Naive thymus-derived CD4-positive, alpha-beta T cell (primary cell): ENCODE results near the gene PLA2G2E. TPM values are rescaled to one million over a fixed set of nuclear protein-coding genes. Genes with fewer than 3 reads are reported as not detected.

Experiments
- ATAC-seq: fragments of 150-1000 bp; cut with Tn5 transposase; 2 replicates; pipeline ENCODE4 v1.10.0; 2021; ENCODE audit warnings: mild to moderate bottlenecking, moderate library complexity
- CTCF ChIA-PET: fragments of 350-600 bp; sonication (Branson Sonifier 250); formaldehyde crosslinking; loops from one replicate; lab custom pipeline; 2021; ENCODE audit warnings: antibody characterized with exemption; lab: Charles Lee
- POLR2A ChIA-PET: fragments of 350-600 bp; sonication (Branson Sonifier 250); formaldehyde crosslinking; loops from one replicate; lab custom pipeline; 2021; ENCODE audit warnings: antibody characterized with exemption, inconsistent platforms; lab: Charles Lee
- DNase-seq, 9 donors: peaks; one replicate each; pipeline versions ENCODE4 v3.0.0 to v3.0.0-alpha.2; 2020 to 2022; ENCODE audit warnings: mixed read lengths in 1 of 9
- H3K27ac ChIP-seq: one replicate; pipeline ENCODE4 v1.7.0; 2013; ENCODE audit warnings: mild to moderate bottlenecking, low read depth, low read length, moderate library complexity
- H3K27me3 ChIP-seq, 2 donors: one replicate each; pipeline ENCODE4 v1.7.0; 2013; ENCODE audit warnings: low read length in 2 of 2, mild to moderate bottlenecking in 2 of 2, moderate library complexity in 2 of 2; ENCODE audit not compliant: control insufficient read depth in 2 of 2, insufficient read depth in 2 of 2
- H3K36me3 ChIP-seq, 3 experiments: 1 replicate in 2 of 3; 2 replicates in 1 of 3; pipeline ENCODE4 v1.7.0; 2013; ENCODE audit warnings: low read length in 3 of 3, mild to moderate bottlenecking in 3 of 3, moderate library complexity in 1 of 3; ENCODE audit not compliant: insufficient read depth in 3 of 3, control insufficient read depth in 2 of 3
- H3K4me1 ChIP-seq, 2 donors: one replicate each; pipeline ENCODE4 v1.7.0; 2013; ENCODE audit warnings: low read length in 2 of 2, mild to moderate bottlenecking in 2 of 2, moderate library complexity in 1 of 2; ENCODE audit not compliant: control insufficient read depth in 2 of 2, insufficient read depth in 2 of 2
- H3K4me3 ChIP-seq: 2 replicates; pipeline ENCODE4 v1.7.0; 2013; ENCODE audit warnings: mild to moderate bottlenecking, low read length
- H3K9me3 ChIP-seq, 3 experiments: 1 replicate in 2 of 3; 2 replicates in 1 of 3; pipeline ENCODE4 v1.7.0; 2013; ENCODE audit warnings: low read length in 3 of 3; ENCODE audit not compliant: control insufficient read depth in 2 of 3
- H3K27ac Mint-ChIP-seq, 9 donors: one replicate each; pipeline ENCODE4 v1.8.0; 2020 to 2022; ENCODE audit warnings: mixed read lengths in 9 of 9, mild to moderate bottlenecking in 8 of 9, moderate library complexity in 5 of 9, inconsistent platforms in 2 of 9
- H3K27me3 Mint-ChIP-seq, 5 donors: one replicate each; pipeline ENCODE4 v1.8.0; 2021 to 2022; ENCODE audit warnings: mixed read lengths in 5 of 5, mild to moderate bottlenecking in 1 of 5
- H3K36me3 Mint-ChIP-seq, 5 donors: one replicate each; pipeline ENCODE4 v1.8.0; 2020 to 2022; ENCODE audit warnings: mixed read lengths in 5 of 5, mild to moderate bottlenecking in 3 of 5, inconsistent platforms in 1 of 5
- H3K4me1 Mint-ChIP-seq, 7 donors: one replicate each; pipeline ENCODE4 v1.8.0; 2020 to 2022; ENCODE audit warnings: mixed read lengths in 7 of 7, mild to moderate bottlenecking in 3 of 7, inconsistent platforms in 1 of 7
- H3K4me3 Mint-ChIP-seq, 10 donors: one replicate each; pipeline ENCODE4 v1.8.0; 2020 to 2022; ENCODE audit warnings: mild to moderate bottlenecking in 10 of 10, mixed read lengths in 10 of 10, moderate library complexity in 6 of 10, inconsistent platforms in 2 of 10
- H3K9me3 Mint-ChIP-seq, 11 donors: one replicate each; pipeline ENCODE4 v1.8.0; 2020 to 2022; ENCODE audit warnings: mixed read lengths in 11 of 11, mild to moderate bottlenecking in 4 of 11, inconsistent platforms in 1 of 11, moderate library complexity in 1 of 11
- intact Hi-C, 2 donors: fragments of 100-400 bp; cut with micrococcal nuclease; formaldehyde crosslinking; loops; one replicate each; pipeline ENCODE4 v1.15.1; 2023
- polyA plus RNA-seq, 2 donors: library from polyadenylated mRNA; unstranded; fragments of 300-500 nt; fragmentation: Illumina TruSeq; gene quantifications; one replicate each; pipeline ENCODE4 v1.2.3, GENCODE V29; 2021
- total RNA-seq, 6 experiments: library from RNA in 5 of 6; stranded (reverse) in 5 of 6; gene quantifications; 1 replicate in 5 of 6; 2 replicates in 1 of 6; pipeline ENCODE4 v1.2.3 and lab custom pipeline; 2021 to 2026

PLA2G2E gene
- total and polyA plus RNA-seq, 7 experiments from 2014 or later: not detected

- Histone ChIP-seq H3K27ac (no peak overlapping the region), H3K9me3 (no peaks in the 10 kb centered on the region), H3K4me1 (no peaks in the 10 kb centered on the region), H3K36me3 (peaks cover 18 to 66% (median 23%) of the 10 kb centered on the region in 3 experiments), H3K4me3 (no peak overlapping the region), H3K27me3 (no peaks in the 10 kb centered on the region)
- no peaks in the 10 kb centered on the region for H3K27me3 Mint-ChIP-seq
- DNase-seq (no peak), ATAC-seq (no peak)
- H3K4me3 Mint-ChIP-seq: no peak overlapping the region
- CTCF ChIA-PET: no interaction called here
- H3K4me1 Mint-ChIP-seq: peaks cover 11 to 33% (median 25%) of the 10 kb centered on the region in 7 donors
- H3K27ac Mint-ChIP-seq: peak overlapping the region in 2 of 9 donors; percentile 12 to 85
- H3K9me3 Mint-ChIP-seq: no peaks in the 10 kb centered on the region
- POLR2A ChIA-PET: no interaction called here
- H3K36me3 Mint-ChIP-seq: peaks cover 12 to 48% (median 18%) of the 10 kb centered on the region in 5 donors
- intact Hi-C loops: no loop called here
These were observed 30.7 kb downstream of the PLA2G2E start for GRCh38 chr1:19892628-19893168.

DNA sequence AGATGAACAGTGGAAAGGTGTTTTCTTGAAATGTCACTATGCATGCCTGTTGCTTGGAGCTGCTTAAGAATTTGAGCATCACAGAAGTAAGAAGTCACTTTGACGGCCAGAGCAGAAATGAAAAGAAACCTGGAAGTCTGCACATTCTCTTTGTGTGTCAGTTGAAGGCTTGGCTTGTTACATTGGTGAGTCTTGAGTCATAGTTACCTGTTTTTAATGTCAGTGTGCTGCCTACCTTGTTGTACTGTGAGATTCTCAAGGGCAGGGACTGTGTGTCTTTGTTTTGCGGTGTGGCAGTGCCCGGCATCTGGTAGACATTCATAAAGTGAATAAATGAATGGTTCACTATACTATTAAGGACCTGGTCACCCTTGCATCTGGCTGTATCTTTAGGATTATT, 31.3 kb downstream of the PLA2G2E start:
- no peaks in the 10 kb centered on the region for H3K27me3 ChIP-seq
- DNase-seq: no peak
- Mint-ChIP-seq H3K36me3 (peaks cover 12 to 43% (median 14%) of the 10 kb centered on the region in 5 donors), H3K27ac (no peak overlapping the region), H3K4me1 (peaks cover 11 to 38% (median 30%) of the 10 kb centered on the region in 7 donors), H3K4me3 (no peak overlapping the region), H3K27me3 (no peaks in the 10 kb centered on the region), H3K9me3 (no peaks in the 10 kb centered on the region)
- no peak overlapping the region for H3K27ac ChIP-seq
- H3K9me3 ChIP-seq: no peaks in the 10 kb centered on the region
- intact Hi-C loops: no loop called here
- no peak overlapping the region for H3K4me3 ChIP-seq
- ChIA-PET CTCF (no interaction called here), POLR2A (no interaction called here)
- no peaks in the 10 kb centered on the region for H3K4me1 ChIP-seq
- no peak for ATAC-seq
- peaks cover 18 to 61% (median 23%) of the 10 kb centered on the region in 3 experiments for H3K36me3 ChIP-seq

GRCh38 chr1:19889656-19890055, 33.8 kb downstream of the PLA2G2E start:
- no peaks in the 10 kb centered on the region for H3K27me3 Mint-ChIP-seq
- Histone ChIP-seq H3K4me1 (peaks cover under 1 to 5% of the 10 kb centered on the region in 2 donors), H3K36me3 (peaks cover 13 to 43% (median 16%) of the 10 kb centered on the region in 3 experiments), H3K9me3 (no peaks in the 10 kb centered on the region), H3K4me3 (no peak overlapping the region), H3K27me3 (no peaks in the 10 kb centered on the region), H3K27ac (no peak overlapping the region)
- peaks cover 18 to 59% (median 44%) of the 10 kb centered on the region in 7 donors for H3K4me1 Mint-ChIP-seq
- no peaks in the 10 kb centered on the region for H3K9me3 Mint-ChIP-seq
- DNase-seq (no peak), ATAC-seq (no peak)
- H3K27ac Mint-ChIP-seq: peak overlapping the region in 1 of 9 donors; percentile 39
- H3K36me3 Mint-ChIP-seq: peaks cover 12 to 29% (median 14%) of the 10 kb centered on the region in 5 donors
- ChIA-PET POLR2A (no interaction called here), CTCF (no interaction called here)
- H3K4me3 Mint-ChIP-seq: no peak overlapping the region
- intact Hi-C loops: loop anchor here in 1 of 2 donors (10.0 kb wide), 1 partner anchor 745 kb away; the partner anchor contains the start of gene PINK1

GRCh38 chr1:19888112-19888511, 35.3 kb downstream of the PLA2G2E start:
- DNase-seq: no peak
- peaks cover 26 to 74% (median 59%) of the 10 kb centered on the region in 7 donors for H3K4me1 Mint-ChIP-seq
- H3K4me3 ChIP-seq: no peak overlapping the region

DNA sequence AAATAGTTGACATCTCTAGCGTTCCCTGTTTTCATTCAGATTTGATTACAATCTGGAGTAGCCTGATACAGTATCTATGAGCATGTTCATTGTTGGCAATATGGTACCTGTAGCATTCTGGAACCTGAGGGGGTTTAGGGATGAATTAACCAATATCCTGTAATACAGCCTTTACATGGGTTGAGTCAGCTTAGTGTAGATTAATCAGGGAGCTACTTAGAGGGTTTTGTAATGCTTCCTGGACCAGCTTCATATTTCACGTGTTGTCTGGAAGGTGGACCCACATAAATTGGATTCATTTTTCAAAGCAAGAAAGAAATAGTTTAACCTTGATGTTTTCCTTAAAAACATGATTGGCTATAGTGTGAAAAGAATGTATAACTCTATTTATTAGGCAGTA, 37.6 kb downstream of the PLA2G2E start:
- H3K27ac Mint-ChIP-seq: no peak overlapping the region
- intact Hi-C loops: loop anchor here in 1 of 2 donors (10.0 kb wide), 1 partner anchor 749 kb away; the partner anchor contains the start of gene PINK1
- H3K4me3 Mint-ChIP-seq: peak overlapping the region in 4 of 10 donors; percentile 5 to 94 (median 22)
- peaks cover 0 to 7% (median 2%) of the 10 kb centered on the region in 3 experiments for H3K36me3 ChIP-seq
- H3K27me3 Mint-ChIP-seq: peaks cover 0 to 2% (median 0%) of the 10 kb centered on the region in 5 donors
- H3K4me1 ChIP-seq: peaks cover 15 to 23% of the 10 kb centered on the region in 2 donors
- no peak overlapping the region for H3K4me3 ChIP-seq
- H3K4me1 Mint-ChIP-seq: peaks cover 24 to 78% (median 63%) of the 10 kb centered on the region in 7 donors
- H3K9me3 Mint-ChIP-seq: peaks cover 0 to 2% (median 0%) of the 10 kb centered on the region in 11 donors
- DNase-seq (no peak), ATAC-seq (no peak)
- ChIA-PET POLR2A (no interaction called here), CTCF (no interaction called here)
- H3K36me3 Mint-ChIP-seq: peaks cover 0 to 5% (median 0%) of the 10 kb centered on the region in 5 donors
- no peak overlapping the region for H3K27ac ChIP-seq
- H3K9me3 ChIP-seq: no peaks in the 10 kb centered on the region
- H3K27me3 ChIP-seq: no peaks in the 10 kb centered on the region

More at GRCh38 chr1:19888112-19888511, 35.3 kb downstream of the PLA2G2E start:
- H3K27me3 ChIP-seq: no peaks in the 10 kb centered on the region
- no peak overlapping the region for H3K27ac ChIP-seq
- peaks cover 11 to 23% (median 14%) of the 10 kb centered on the region in 5 donors for H3K36me3 Mint-ChIP-seq
- ChIA-PET CTCF (no interaction called here), POLR2A (no interaction called here)
- H3K9me3 Mint-ChIP-seq: no peaks in the 10 kb centered on the region
- H3K9me3 ChIP-seq: no peaks in the 10 kb centered on the region
- no peak for ATAC-seq
- no peak overlapping the region for H3K27ac Mint-ChIP-seq
- intact Hi-C loops: loop anchor here in 1 of 2 donors (10.0 kb wide), 1 partner anchor 747 kb away; the partner anchor contains the start of gene PINK1
- H3K36me3 ChIP-seq: peaks cover 13 to 28% (median 16%) of the 10 kb centered on the region in 3 experiments
- H3K27me3 Mint-ChIP-seq: no peaks in the 10 kb centered on the region
- H3K4me1 ChIP-seq: peaks cover 13 to 17% of the 10 kb centered on the region in 2 donors
- H3K4me3 Mint-ChIP-seq: no peak overlapping the region

DNA sequence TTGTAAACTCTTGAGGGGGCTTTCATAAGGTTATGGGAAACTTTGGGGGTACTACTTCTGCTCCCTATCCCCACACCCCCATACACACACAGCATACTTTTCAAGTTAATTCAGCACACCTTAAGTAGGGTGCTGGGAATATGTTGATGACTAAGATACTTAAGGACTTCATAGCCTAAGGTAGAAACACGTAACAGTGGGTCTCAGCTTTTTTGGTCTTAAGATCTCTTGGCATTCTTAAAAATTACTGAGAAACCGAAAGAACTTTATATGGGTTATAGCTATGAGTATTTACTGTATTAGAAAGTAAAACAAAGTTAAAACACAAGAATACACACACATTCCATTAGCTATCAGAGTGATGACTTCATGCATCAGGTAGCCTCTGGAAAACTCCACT, 39.1 kb downstream of the PLA2G2E start:
- Mint-ChIP-seq H3K4me1 (peaks cover 20 to 67% (median 62%) of the 10 kb centered on the region in 7 donors), H3K9me3 (peaks cover 0 to 3% (median 0%) of the 10 kb centered on the region in 11 donors), H3K36me3 (peaks cover 0 to 5% (median 0%) of the 10 kb centered on the region in 5 donors), H3K4me3 (peak overlapping the region; percentile 77 to 95 (median 88)), H3K27ac (peak overlapping the region in 4 of 9 donors; percentile 21 to 88 (median 62)), H3K27me3 (peaks cover 0 to 6% (median 0%) of the 10 kb centered on the region in 5 donors)
- no peaks in the 10 kb centered on the region for H3K9me3 ChIP-seq
- H3K4me1 ChIP-seq: peaks cover 15 to 23% of the 10 kb centered on the region in 2 donors
- intact Hi-C loops: loop anchor here (5.0 to 10.0 kb wide), 4 partner anchors 82 to 750 kb away; partner anchors contain the start of genes HTR6 (in 1 of the 2) and PINK1 (in 1 of the 2)
- DNase-seq (no peak), ATAC-seq (no peak)
- POLR2A ChIA-PET: no interaction called here
- H3K27me3 ChIP-seq: no peaks in the 10 kb centered on the region
- CTCF ChIA-PET: no interaction called here
- H3K36me3 ChIP-seq: no peaks in the 10 kb centered on the region
- H3K27ac ChIP-seq: no peak overlapping the region
- H3K4me3 ChIP-seq: no peak overlapping the region
